ENCODE measurements around the gene CABP5.

Gene CABP5

DNA sequence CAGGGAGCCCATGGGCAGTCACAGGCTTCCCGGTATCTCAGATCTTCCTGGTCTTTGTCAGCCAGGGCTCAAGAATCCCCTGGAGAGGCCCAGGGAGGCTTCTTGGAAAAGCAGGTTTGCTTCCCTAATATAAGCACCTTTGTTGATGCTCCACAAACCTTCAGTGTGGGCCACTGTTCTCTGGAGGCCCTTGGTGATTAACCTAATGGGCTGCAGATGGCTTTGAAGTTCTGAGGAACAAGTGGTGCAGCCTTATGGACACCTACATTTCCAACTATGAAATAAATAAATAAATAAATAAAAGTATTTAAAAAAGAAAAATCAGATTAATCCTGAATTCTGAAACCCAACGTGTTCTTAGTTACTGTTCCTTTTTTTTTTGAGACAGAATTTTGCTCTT lies 51.8 kb downstream of the CABP5 start, which contains the start of gene BSPH1:
TSS of gene BSPH1 (minus strand) at position 101 of the 400 bp plus-strand sequence. CDS start at position 12, 89 bp downstream.
- H3K4me1 ChIP-seq (ENCODE audit: control insufficient read depth, low read depth, low read length): no peaks in the 10 kb centered on the region
- H3K27ac ChIP-seq (ENCODE audit: low read depth, low read length): no peak within 1 kb of the TSS
- DNase-seq: no peak
- H3K27me3 ChIP-seq (ENCODE audit: insufficient read depth, low read length, poor library complexity): no peaks in the 10 kb centered on the region
- H4K5ac ChIP-seq (ENCODE audit: low read length): no peak within 1 kb of the TSS
- no peak within 1 kb of the TSS for H2AK5ac ChIP-seq (ENCODE audit: low read length)
- H2BK5ac ChIP-seq (ENCODE audit: low read length): no peak within 1 kb of the TSS
- H3K4me3 ChIP-seq (ENCODE audit: low read length): no peak within 1 kb of the TSS
- no peaks in the 10 kb centered on the region for H3K36me3 ChIP-seq (ENCODE audit: control insufficient read depth, insufficient read depth, low read length)
- no peak within 1 kb of the TSS for H2BK15ac ChIP-seq (replicated peaks; ENCODE audit: low read depth)
- no peak within 1 kb of the TSS for H3K9ac ChIP-seq (ENCODE audit: low read length)
- no peak within 1 kb of the TSS for H3K23ac ChIP-seq (ENCODE audit: low read length)
- no peaks in the 10 kb centered on the region for H3K79me1 ChIP-seq (ENCODE audit: low read length)
- H3K18ac ChIP-seq (ENCODE audit: low read length): no peak within 1 kb of the TSS
- no peaks in the 10 kb centered on the region for H3K79me2 ChIP-seq (ENCODE audit: control insufficient read depth, insufficient read depth, low read length)
- H4K8ac ChIP-seq (ENCODE audit: low read depth, low read length): no peak within 1 kb of the TSS
- WGBS (ENCODE audit: extremely low coverage, insufficient coverage, low lambda C conversion rate): no CpG with 5 or more reads among the region's 2 CpGs
- H2BK120ac ChIP-seq (ENCODE audit: low read depth, low read length): no peak within 1 kb of the TSS
- no peak within 1 kb of the TSS for H3K4ac ChIP-seq (ENCODE audit: low read depth, low read length)
- H3K4me2 ChIP-seq (ENCODE audit: low read length): no peak within 1 kb of the TSS
- H3K56ac ChIP-seq (ENCODE audit: low read length): no peak within 1 kb of the TSS

DNA sequence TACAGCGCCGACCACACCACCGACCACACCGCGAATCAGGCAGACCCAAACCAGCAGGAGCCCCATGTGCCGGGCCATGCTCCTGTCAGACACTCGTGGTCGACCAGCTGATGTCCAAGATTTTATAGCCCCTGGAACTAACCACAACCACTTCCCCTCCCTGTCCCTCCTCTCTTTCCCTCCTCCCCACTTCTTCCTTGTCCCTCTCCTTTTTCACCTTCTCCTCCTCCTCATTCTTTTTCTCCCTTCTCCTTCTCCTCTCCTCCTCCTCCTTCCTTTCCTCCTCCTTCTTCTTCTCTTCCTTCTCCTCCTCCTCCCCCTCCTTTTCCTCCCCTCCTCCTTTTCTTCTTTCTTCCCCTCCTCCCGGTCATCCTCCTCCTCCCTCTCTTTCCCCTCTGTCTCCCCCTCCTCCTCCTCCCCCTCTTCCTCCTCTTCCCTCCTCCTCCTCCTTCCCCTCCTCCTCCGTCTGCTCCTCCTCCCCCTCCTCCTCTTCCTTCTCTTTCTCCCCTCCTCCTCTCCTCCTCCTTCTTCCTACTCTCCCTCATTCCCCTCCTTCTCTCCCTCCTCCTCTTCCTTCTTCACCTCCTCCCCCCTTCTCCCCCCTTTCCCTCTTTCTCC lies 52.6 kb downstream of the CABP5 start:
- Histone ChIP-seq H3K56ac (ENCODE audit: low read length) (no peak overlapping the region), H3K9ac (ENCODE audit: low read length) (no peak overlapping the region), H3K79me1 (ENCODE audit: low read length) (no peaks in the 10 kb centered on the region), H2AK5ac (ENCODE audit: low read length) (no peak overlapping the region), H3K27ac (ENCODE audit: low read depth, low read length) (no peak overlapping the region), H4K8ac (ENCODE audit: low read depth, low read length) (no peak overlapping the region), H3K4ac (ENCODE audit: low read depth, low read length) (no peak overlapping the region), H2BK5ac (ENCODE audit: low read length) (no peak overlapping the region), H2BK15ac (replicated peaks; ENCODE audit: low read depth) (no peak overlapping the region), H3K23ac (ENCODE audit: low read length) (no peak overlapping the region), H3K4me2 (ENCODE audit: low read length) (no peak overlapping the region), H3K4me3 (ENCODE audit: low read length) (no peak overlapping the region), H3K79me2 (ENCODE audit: control insufficient read depth, insufficient read depth, low read length) (no peaks in the 10 kb centered on the region), H3K27me3 (ENCODE audit: insufficient read depth, low read length, poor library complexity) (no peaks in the 10 kb centered on the region), H4K5ac (ENCODE audit: low read length) (no peak overlapping the region), H2BK120ac (ENCODE audit: low read depth, low read length) (no peak overlapping the region), H3K4me1 (ENCODE audit: control insufficient read depth, low read depth, low read length) (no peaks in the 10 kb centered on the region), H3K18ac (ENCODE audit: low read length) (no peak overlapping the region), H3K36me3 (ENCODE audit: control insufficient read depth, insufficient read depth, low read length) (no peaks in the 10 kb centered on the region)
- WGBS (ENCODE audit: extremely low coverage, insufficient coverage, low lambda C conversion rate): no CpG with 5 or more reads among the region's 10 CpGs
- no peak for DNase-seq
